ENCODE results near the gene PYGM. TPM values are rescaled to one million over a fixed set of nuclear protein-coding genes. Genes with fewer than 3 reads are reported as not detected.

PYGM gene
- polyA plus RNA-seq, 1 experiment, result 0.14 TPM

DNA sequence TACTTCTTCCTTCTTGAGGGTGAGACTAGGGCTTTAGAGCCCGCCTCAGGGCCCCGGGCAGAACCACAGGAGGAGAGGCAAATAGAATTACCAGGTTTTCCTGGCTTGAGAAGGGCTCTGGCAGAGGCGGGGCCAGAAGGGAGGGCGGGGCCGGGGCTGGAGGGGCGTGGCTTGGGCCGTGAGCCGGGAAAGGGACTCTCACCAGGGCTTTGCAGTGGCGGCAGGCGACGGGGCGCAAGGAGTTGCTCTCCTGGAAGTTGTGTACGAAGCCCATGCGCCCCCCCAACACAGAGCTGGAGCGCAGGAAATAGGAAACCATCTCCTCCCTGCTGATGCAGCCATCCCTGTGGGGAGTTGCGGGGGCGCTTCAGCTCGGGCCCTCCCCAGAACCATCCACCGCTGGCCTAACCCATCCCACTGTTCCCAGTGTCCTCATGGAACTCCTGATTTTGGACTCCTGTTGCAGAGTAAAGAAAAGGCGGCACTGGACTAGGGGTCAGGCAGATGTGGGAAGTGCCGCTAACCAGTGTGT is 29.9 kb downstream of the PYGM start:
- CTCF ChIA-PET, result interaction anchor here (1.1 kb wide), 1 partner anchor 12 kb away, joined by 3 read pairs; no protein-coding TSS in a partner anchor
- DNase-seq (ENCODE audit: low read depth, low spot score), result no peak
- peaks cover 25% of the 10 kb centered on the region for H3K27me3 ChIP-seq (ENCODE audit: control insufficient read depth, insufficient read depth, low read length)
- POLR2A ChIA-PET, result no interaction called here
- H3K4me3 ChIP-seq (ENCODE audit: low read depth, low read length), result no peak overlapping the region
- TF ChIP-seq, protein P1, sequence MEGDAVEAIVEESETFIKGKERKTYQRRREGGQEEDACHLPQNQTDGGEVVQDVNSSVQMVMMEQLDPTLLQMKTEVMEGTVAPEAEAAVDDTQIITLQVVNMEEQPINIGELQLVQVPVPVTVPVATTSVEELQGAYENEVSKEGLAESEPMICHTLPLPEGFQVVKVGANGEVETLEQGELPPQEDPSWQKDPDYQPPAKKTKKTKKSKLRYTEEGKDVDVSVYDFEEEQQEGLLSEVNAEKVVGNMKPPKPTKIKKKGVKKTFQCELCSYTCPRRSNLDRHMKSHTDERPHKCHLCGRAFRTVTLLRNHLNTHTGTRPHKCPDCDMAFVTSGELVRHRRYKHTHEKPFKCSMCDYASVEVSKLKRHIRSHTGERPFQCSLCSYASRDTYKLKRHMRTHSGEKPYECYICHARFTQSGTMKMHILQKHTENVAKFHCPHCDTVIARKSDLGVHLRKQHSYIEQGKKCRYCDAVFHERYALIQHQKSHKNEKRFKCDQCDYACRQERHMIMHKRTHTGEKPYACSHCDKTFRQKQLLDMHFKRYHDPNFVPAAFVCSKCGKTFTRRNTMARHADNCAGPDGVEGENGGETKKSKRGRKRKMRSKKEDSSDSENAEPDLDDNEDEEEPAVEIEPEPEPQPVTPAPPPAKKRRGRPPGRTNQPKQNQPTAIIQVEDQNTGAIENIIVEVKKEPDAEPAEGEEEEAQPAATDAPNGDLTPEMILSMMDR (IDR thresholded peaks at IDR 0.05; ENCODE audit: low read depth, low read length), result no peak
- H3K9me3 ChIP-seq (ENCODE audit: control insufficient read depth, insufficient read depth, low read length), result no peaks in the 10 kb centered on the region; the same call in 1 of the 2 replicates
- no peak overlapping the region for H3K27ac ChIP-seq (ENCODE audit: low read depth, low read length)

DNA sequence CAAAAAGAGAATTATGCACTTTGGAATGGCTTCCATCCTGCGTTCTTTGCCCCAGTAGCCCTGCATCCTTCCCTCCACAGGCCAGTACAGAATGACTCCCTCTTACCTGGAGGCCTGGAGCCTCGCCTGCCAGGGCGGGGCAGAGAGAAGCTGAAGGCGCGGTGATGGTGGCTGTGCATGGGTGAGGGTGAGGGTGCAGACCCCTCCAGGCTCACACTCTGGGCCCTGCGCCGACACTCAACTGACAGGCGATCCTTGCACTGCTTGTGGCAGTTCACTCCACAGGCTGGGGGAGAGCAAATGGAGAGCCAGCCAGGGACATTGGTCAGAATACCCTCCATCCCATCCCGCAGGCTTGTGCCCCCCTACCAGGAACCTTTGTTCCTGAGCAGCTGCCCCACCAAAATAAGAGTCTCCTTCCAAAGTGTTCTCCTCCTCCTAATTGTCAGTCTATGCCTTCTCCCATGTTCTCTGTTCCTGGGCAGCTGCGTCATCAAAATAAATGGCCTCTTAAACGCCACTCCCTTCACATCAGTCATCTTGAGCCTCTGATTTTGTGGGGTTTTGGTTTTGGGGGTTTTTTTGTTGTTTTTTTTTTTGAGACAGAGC is 30.9 kb downstream of the PYGM start:
- Histone ChIP-seq H3K4me3 (ENCODE audit: low read depth, low read length) (no peak overlapping the region), H3K27ac (ENCODE audit: low read depth, low read length) (no peak overlapping the region), H3K9me3 (ENCODE audit: control insufficient read depth, insufficient read depth, low read length) (no peaks in the 10 kb centered on the region; the same call in 1 of the 2 replicates), H3K27me3 (ENCODE audit: control insufficient read depth, insufficient read depth, low read length) (peaks cover 23% of the 10 kb centered on the region)
- ChIA-PET CTCF (interaction anchor here (1.0 kb wide), 1 partner anchor 40 kb away, joined by 5 read pairs; no protein-coding TSS in a partner anchor), POLR2A (no interaction called here)
- no peak for DNase-seq (ENCODE audit: low read depth, low spot score)
- TF ChIP-seq, protein P1 (IDR thresholded peaks at IDR 0.05; ENCODE audit: low read depth, low read length), result no peak

DNA sequence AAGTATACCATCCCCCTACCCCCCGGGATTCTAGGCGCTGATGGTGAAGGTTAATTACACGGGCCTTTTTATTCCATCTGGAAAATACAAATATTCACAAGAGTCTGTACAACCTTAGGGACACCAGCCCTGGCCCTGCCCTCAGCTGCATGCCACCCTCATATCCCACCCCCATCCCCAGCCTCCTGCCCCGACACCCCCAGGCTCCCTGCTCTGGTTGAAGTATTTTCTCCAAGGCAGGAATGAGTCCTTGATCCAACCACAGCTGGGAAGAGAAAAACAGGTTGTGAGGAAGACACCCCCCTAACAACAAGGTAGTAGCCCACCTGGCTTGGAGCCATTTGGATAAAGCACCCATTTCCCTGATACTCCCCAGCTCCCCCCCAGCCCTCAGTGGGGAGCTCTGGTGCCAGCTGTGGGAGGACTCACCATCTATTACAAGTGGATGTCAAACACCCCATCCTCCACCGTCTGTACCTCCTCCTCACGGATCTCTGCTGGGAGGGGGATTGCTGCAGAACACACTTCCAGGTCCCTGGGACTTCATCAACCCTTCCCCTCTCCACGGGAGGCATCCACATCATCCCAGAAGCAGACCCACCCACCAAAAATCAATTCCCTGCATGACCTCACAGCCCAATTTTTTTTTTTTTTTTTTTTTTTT is 32.8 kb downstream of the PYGM start:
- ChIA-PET POLR2A (no interaction called here), CTCF (interaction anchor here (1.7 kb wide), 1 partner anchor 38 kb away, joined by 11 read pairs; no protein-coding TSS in a partner anchor)
- no peak for DNase-seq (ENCODE audit: low read depth, low spot score)
- TF ChIP-seq, protein P1 (IDR thresholded peaks at IDR 0.05; ENCODE audit: low read depth, low read length), result no peak
- Histone ChIP-seq H3K4me3 (ENCODE audit: low read depth, low read length) (no peak overlapping the region), H3K27ac (ENCODE audit: low read depth, low read length) (no peak overlapping the region), H3K27me3 (ENCODE audit: control insufficient read depth, insufficient read depth, low read length) (peaks cover 26% of the 10 kb centered on the region), H3K9me3 (ENCODE audit: control insufficient read depth, insufficient read depth, low read length) (no peaks in the 10 kb centered on the region; the same call in 1 of the 2 replicates)

DNA sequence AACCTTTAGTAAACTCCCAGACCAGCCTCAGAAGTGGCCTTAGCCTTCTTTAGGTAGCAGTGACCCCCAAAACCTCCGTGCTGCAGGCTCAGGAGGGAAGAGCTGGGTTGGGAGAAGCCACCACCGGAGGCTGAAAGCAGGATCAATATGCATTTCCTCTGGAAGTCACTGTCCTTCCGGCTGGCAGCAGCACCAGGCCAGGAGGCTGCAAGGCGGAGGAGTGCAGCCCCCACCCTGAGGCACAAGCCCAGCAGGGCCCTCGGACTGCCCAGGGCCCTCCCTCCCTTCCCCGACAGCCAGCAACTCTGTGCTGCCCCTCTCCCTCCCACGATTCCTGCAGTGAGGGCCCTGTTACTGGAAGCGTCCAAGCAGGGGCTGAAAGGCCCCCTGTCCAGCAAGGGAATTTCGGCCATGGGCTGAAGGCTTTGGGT is 33.5 kb downstream of the PYGM start:
- Histone ChIP-seq H3K27me3 (ENCODE audit: control insufficient read depth, insufficient read depth, low read length) (peaks cover 33% of the 10 kb centered on the region), H3K4me3 (ENCODE audit: low read depth, low read length) (no peak overlapping the region), H3K9me3 (ENCODE audit: control insufficient read depth, insufficient read depth, low read length) (no peaks in the 10 kb centered on the region; the same call in 1 of the 2 replicates), H3K27ac (ENCODE audit: low read depth, low read length) (no peak overlapping the region)
- DNase-seq (ENCODE audit: low read depth, low spot score), result no peak
- TF ChIP-seq, protein P1 (IDR thresholded peaks at IDR 0.05; ENCODE audit: low read depth, low read length), result no peak
- ChIA-PET CTCF (interaction anchor here (1.7 kb wide), 1 partner anchor 37 kb away, joined by 11 read pairs; no protein-coding TSS in a partner anchor), POLR2A (no interaction called here)
